ENCODE measurements around the gene NEU1. TPM values are rescaled to one million over a fixed set of nuclear protein-coding genes. Genes with fewer than 3 reads are reported as not detected.
"Not testable (repeated sequence)": the region's sequence is repeated elsewhere in the genome, so short reads cannot be mapped to it uniquely, and the experiment has no call there.

NEU1 gene
- total RNA-seq, 2 donors from 2014 or later: 29.3 to 30.6 TPM

DNA sequence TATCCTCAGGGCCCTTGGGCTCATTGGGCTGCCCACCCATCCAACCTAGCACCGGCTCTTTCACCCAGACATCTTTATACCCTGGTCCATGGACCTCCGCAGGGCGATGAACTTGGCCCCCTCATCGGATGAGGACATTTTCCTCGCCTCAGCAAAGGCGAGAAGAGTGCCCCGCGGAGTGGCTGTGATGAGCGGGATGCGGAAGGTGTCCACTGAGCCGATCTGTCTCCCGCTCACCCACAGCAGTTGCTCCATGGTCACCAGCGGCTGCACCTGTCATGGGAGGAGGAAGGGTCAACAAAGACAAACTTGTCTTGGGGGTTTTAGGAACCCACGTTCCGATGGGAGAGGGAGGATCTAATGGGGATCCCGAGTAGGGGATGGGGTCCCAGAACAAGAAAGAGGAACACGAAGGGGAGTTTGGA lies 690 bp downstream of the NEU1 start:
- Histone ChIP-seq H3K27me3 (no peaks in the 10 kb centered on the region), H3K27ac (peak overlapping the region in 2 of 4 donors; percentile 65 to 90), H3K9me3 (no peaks in the 10 kb centered on the region), H3K36me3 (replicated peaks in 1 of 2; ENCODE audit: insufficient read depth in 1 of 2, low read depth in 2 of 2) (peaks cover 11% of the 10 kb centered on the region in 2 donors), H3K4me3 (peak overlapping the region; percentile 60 to 88), H3K4me1 (peaks cover 19% of the 10 kb centered on the region)
- intact Hi-C loops (cut with DNase I): no loop called here
- WGBS, 2 donors: 27 to 39% methylated on average over 8 to 17 of the region's 17 CpGs
- TF ChIP-seq POLR2A (IDR thresholded peaks at IDR 0.05): no peak
- no peak for TF ChIP-seq CTCF (IDR thresholded peaks at IDR 0.05)
- DNase-seq (no peak), ATAC-seq (no peak)

GRCh38 chr6:31861150-31861549 lies 1.5 kb downstream of the NEU1 start:
- Histone ChIP-seq H3K27me3 (no peaks in the 10 kb centered on the region), H3K4me1 (peaks cover 19% of the 10 kb centered on the region), H3K27ac (no peak overlapping the region), H3K9me3 (no peaks in the 10 kb centered on the region), H3K36me3 (replicated peaks in 1 of 2; ENCODE audit: insufficient read depth in 1 of 2, low read depth in 2 of 2) (peaks cover 11% of the 10 kb centered on the region in 2 donors), H3K4me3 (no peak overlapping the region)
- intact Hi-C loops (cut with DNase I): no loop called here
- TF ChIP-seq POLR2A (IDR thresholded peaks at IDR 0.05) (no peak), CTCF (IDR thresholded peaks at IDR 0.05) (no peak)
- no peak for DNase-seq
- ATAC-seq: no peak
- 85 to 89% methylated on average over 7 of the region's 7 CpGs for WGBS, 2 donors

DNA sequence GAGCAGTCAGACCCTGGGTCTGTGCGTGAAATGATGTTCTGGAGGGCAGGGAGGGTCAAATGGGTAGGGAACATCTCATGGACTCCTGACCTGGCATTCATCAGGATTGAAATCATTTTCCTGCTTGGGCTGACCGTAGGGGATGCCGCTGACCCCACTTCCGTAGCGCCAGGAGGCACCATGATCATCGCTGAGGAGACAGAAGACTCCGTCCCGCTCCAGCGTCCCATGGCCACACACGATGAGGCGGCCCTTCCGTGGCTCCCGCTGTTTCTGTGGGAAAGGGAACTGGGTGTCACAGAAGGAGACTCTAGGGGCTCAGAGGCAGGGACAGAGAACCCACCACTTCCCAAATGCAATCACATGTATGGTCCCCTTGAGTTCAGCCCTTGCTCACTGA lies 2.3 kb downstream of the NEU1 start:
- H3K36me3 ChIP-seq (replicated peaks in 1 of 2; ENCODE audit: insufficient read depth in 1 of 2, low read depth in 2 of 2): peaks cover 11% of the 10 kb centered on the region in 2 donors
- no peak overlapping the region for H3K4me3 ChIP-seq
- 94 to 100% methylated on average over 1 to 12 of the region's 13 CpGs for WGBS, 2 donors
- ATAC-seq: no peak
- intact Hi-C loops (cut with DNase I): no loop called here
- no peaks in the 10 kb centered on the region for H3K9me3 ChIP-seq
- no peak for DNase-seq
- H3K27ac ChIP-seq: no peak overlapping the region
- no peak for TF ChIP-seq POLR2A (IDR thresholded peaks at IDR 0.05)
- no peak for TF ChIP-seq CTCF (IDR thresholded peaks at IDR 0.05)
- peaks cover 19% of the 10 kb centered on the region for H3K4me1 ChIP-seq
- H3K27me3 ChIP-seq: no peaks in the 10 kb centered on the region

DNA sequence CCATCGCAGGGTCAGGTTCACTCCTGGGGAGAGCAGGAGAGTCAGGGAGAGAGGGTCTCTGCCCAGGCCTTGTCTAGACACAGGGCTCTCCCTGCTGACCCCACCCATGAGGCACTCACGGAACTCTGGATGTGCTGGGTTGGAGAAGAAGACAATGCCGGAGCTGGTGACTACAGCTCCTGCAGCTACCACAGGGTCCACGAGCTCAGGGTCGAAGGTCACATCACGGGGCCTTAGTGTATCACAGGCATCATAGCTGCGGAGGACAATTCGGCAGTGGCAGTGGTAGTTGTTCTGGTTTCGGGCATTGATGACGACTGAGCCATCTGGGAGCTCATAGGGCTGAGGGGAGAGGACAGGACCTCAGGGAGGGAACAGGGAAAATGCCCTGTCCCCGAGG lies 2.7 kb downstream of the NEU1 start:
- no peak for ATAC-seq
- Histone ChIP-seq H3K9me3 (no peaks in the 10 kb centered on the region), H3K36me3 (replicated peaks in 1 of 2; ENCODE audit: insufficient read depth in 1 of 2, low read depth in 2 of 2) (peaks cover 11% of the 10 kb centered on the region in 2 donors), H3K27ac (no peak overlapping the region), H3K4me3 (no peak overlapping the region), H3K27me3 (no peaks in the 10 kb centered on the region), H3K4me1 (peaks cover 19% of the 10 kb centered on the region)
- TF ChIP-seq CTCF (IDR thresholded peaks at IDR 0.05) (no peak), POLR2A (IDR thresholded peaks at IDR 0.05) (no peak)
- intact Hi-C loops (cut with DNase I): no loop called here
- WGBS, 2 donors: 88 to 93% methylated on average over 9 to 11 of the region's 11 CpGs
- DNase-seq: no peak

GRCh38 chr6:31858707-31859106 lies 3.9 kb downstream of the NEU1 start:
- peaks cover 14% of the 10 kb centered on the region for H3K4me1 ChIP-seq
- WGBS, 2 donors: 84 to 85% methylated on average over 8 of the region's 8 CpGs
- no peaks in the 10 kb centered on the region for H3K9me3 ChIP-seq
- H3K36me3 ChIP-seq (replicated peaks in 1 of 2; ENCODE audit: insufficient read depth in 1 of 2, low read depth in 2 of 2): peaks cover 11% of the 10 kb centered on the region in 2 donors
- H3K4me3 ChIP-seq: no peak overlapping the region
- TF ChIP-seq POLR2A (IDR thresholded peaks at IDR 0.05) (no peak), CTCF (IDR thresholded peaks at IDR 0.05) (no peak)
- intact Hi-C loops (cut with DNase I): no loop called here
- DNase-seq (no peak), ATAC-seq (no peak)
- no peaks in the 10 kb centered on the region for H3K27me3 ChIP-seq
- H3K27ac ChIP-seq: no peak overlapping the region

- H3K4me3 ChIP-seq; H3K9me3 ChIP-seq; intact Hi-C loops (cut with DNase I); ATAC-seq; H3K27me3 ChIP-seq; H3K27ac ChIP-seq; H3K4me1 ChIP-seq; DNase-seq: not testable (repeated sequence)
- 88 to 93% methylated on average over 5 to 8 of the region's 8 CpGs for WGBS, 2 donors
- H3K36me3 ChIP-seq (replicated peaks in 1 of 2; ENCODE audit: insufficient read depth in 1 of 2, low read depth in 2 of 2): peaks cover 11% of the 10 kb centered on the region in 2 donors
Measured at GRCh38 chr6:31857774-31858173, 4.8 kb downstream of the NEU1 start.

DNA sequence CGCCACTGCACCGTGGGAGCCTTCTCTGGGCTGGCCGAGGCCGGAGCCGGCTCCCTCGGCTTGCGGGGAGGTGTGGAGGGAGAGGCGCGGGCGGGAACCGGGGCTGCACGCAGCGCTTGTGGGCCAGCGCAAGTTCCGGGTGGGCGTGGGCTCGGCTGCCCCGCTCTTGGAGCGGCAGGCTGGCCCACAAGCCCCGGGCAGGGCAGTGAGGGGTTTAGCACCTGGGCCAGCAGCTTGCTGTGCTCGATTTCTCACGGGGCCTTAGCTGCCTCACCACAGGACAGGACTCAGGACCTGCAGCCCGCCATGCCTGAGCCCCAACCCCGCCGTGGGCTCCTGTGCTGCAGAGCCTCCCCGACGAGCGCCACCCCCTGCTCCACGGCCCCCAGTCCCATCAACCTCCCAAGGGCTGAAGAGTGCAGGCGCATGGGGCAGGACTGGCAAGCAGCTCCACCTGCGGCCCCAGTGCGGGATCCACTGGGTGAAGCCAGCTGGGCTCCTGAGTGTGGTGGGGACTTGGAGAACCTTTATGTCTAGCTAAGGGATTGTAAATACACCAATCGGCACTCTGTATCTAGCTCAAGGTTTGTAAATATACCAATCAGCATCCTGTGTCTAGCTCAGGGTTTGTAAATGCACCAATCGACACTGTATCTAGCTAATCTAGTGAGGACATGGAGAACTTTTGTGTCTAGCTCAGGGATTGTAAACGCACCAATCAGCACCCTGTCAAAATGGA lies 10.5 kb downstream of the NEU1 start:
- H3K4me3 ChIP-seq; H3K4me1 ChIP-seq; DNase-seq; H3K36me3 ChIP-seq (replicated peaks in 1 of 2; ENCODE audit: insufficient read depth in 1 of 2, low read depth in 2 of 2); H3K9me3 ChIP-seq; ATAC-seq; intact Hi-C loops (cut with DNase I); H3K27ac ChIP-seq; H3K27me3 ChIP-seq: not testable (repeated sequence)
- 79 to 95% methylated on average over 8 to 25 of the region's 35 CpGs for WGBS, 2 donors
